ENCODE data around the gene C2CD4D.

Gene C2CD4D

GRCh38 chr1:151809985-151810556 is 29.5 kb downstream of the C2CD4D start:
- DNase-seq, result no peak

- DNase-seq, result no peak
Observed at GRCh38 chr1:151809290-151809984, 30.2 kb downstream of the C2CD4D start.

GRCh38 chr1:151807766-151808165 is 31.9 kb downstream of the C2CD4D start:
- no peak for DNase-seq

GRCh38 chr1:151807131-151807530 is 32.5 kb downstream of the C2CD4D start:
- no peak for DNase-seq

GRCh38 chr1:151806170-151806569 is 33.5 kb downstream of the C2CD4D start:
- no peak for DNase-seq

- no peak for DNase-seq
Observed at GRCh38 chr1:151805066-151805820, 34.4 kb downstream of the C2CD4D start, which contains the start of gene LINGO4. LINGO4 (minus strand) TSS chr1:151805419; CDS start chr1:151802704, 2,715 bp downstream.

- DNase-seq, result no peak
Observed at GRCh38 chr1:151803915-151804314, 35.7 kb downstream of the C2CD4D start.

GRCh38 chr1:151803164-151803563 is 36.5 kb downstream of the C2CD4D start:
- DNase-seq, result no peak

GRCh38 chr1:151802372-151802771 is 37.2 kb downstream of the C2CD4D start:
- DNase-seq, result no peak

- DNase-seq, result no peak
Observed at GRCh38 chr1:151801846-151802245, 37.8 kb downstream of the C2CD4D start.

GRCh38 chr1:151801310-151801820 is 38.3 kb downstream of the C2CD4D start:
- DNase-seq, result no peak

GRCh38 chr1:151800830-151801229 is 38.8 kb downstream of the C2CD4D start:
- DNase-seq, result no peak

- no peak for DNase-seq
Observed at GRCh38 chr1:151799179-151800022, 40.2 kb downstream of the C2CD4D start.

- DNase-seq, result no peak
Observed at GRCh38 chr1:151798571-151798970, 41.0 kb downstream of the C2CD4D start.

GRCh38 chr1:151790940-151791651 is 48.5 kb downstream of the C2CD4D start:
- no peak for DNase-seq

- peak; percentile 99 for DNase-seq
Observed at GRCh38 chr1:151790071-151790939, 49.3 kb downstream of the C2CD4D start, which contains the start of gene TDRKH. TDRKH (minus strand) TSS chr1:151790500; CDS start chr1:151783022, 7,478 bp downstream.

Data from CD4-positive, alpha-beta T cell treated with Interleukin-21 for 1 hour (primary cell).